ENCODE data around the gene CACNA1D.

DNA sequence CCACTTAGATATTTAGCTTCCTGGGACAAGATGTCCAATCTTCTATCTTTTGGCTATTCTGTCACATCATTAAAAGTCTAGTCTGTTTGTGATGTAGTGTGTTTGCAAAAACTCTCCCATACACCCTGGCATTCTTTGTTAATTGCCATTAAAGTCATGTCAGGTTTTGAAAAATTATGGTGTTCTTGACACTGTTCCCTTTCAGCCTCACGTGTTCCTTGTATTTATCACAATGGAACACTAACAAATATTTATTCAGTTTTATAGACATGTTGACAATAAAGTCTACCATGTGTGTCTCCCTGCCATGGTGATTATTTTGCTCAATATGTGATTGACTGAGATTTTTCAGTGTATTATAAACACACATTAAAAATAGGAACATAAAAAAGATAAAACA, 9.4 kb upstream of the CACNA1D start:
- no peak for TF ChIP-seq POLR2A (IDR thresholded peaks at IDR 0.05)
- no peak for TF ChIP-seq CTCF (IDR thresholded peaks at IDR 0.05)
